Airway epithelial cell (primary cell): Measurements from ENCODE around the gene CEP43. TPM values are rescaled to one million over a fixed set of nuclear protein-coding genes. Genes with fewer than 3 reads are reported as not detected.

Experiments
- total RNA-seq: library from RNA; depleted of rRNA; stranded (reverse); fragments of >200 nt; gene quantifications from 2 replicates; pipeline ENCODE4 v1.2.3, GENCODE V29; 2015

The CEP43 gene
- total RNA-seq = 6.6 and 11.6 TPM in 2 replicates

GRCh38 chr6:166999145-166999883, at the start of gene CEP43:
Gene CEP43, plus strand, starts transcription at chr6:166999397. Its CDS starts 16 bp downstream, at chr6:166999413.

GRCh38 chr6:166956444-166957086, 42.6 kb upstream of the CEP43 start, which contains the start of gene RNASET2:
Gene RNASET2, minus strand, starts transcription at chr6:166956550. Its CDS starts 368 bp downstream, at chr6:166956182.

Other genes with a start within 250 kb of the CEP43 start
- gene RNASET2, start 42.8 kb upstream of the CEP43 start, total RNA-seq = 20.5 and 36.9 TPM in 2 replicates
- not detected in 2 replicates for gene CCR6, start 123.7 kb downstream of the CEP43 start, total RNA-seq
- gene GPR31, start 158.6 kb downstream of the CEP43 start, total RNA-seq = not detected in 2 replicates